ENCODE data around the gene DTYMK.

The DTYMK gene

DNA sequence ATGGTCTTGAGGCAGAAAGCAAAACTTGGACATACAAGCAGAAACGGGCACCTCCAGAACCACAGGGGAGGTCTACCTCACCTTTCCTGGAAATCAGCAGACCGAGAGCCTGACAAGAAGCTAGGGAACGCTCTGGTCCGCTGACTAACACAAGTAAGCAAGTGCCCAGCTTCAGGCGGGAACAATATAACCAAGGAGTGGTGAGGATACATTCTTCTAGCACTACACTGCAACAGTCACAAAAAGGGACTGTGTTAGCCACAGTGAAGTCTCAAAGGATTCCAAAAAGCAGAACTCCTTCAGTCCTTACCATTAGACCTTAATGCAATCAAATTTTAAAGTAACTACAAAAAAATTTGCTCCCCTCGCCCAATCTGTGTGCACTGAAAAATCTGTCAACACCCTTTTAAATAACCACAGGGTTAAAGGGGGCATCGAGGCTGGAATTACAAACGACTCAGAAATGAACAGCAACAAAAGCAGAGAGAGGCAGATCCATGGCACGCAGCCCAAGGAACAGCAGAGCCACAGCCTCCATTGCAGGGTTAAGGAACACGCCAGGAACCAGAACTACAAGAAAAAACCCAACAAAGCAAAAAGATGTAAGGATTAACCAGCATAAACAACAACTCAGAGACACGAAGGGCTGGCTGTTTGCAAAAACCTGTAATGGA is 56.7 kb downstream of the DTYMK start:
- H3K36me3 ChIP-seq (ENCODE audit: insufficient read depth, low read length): peaks cover 53% of the 10 kb centered on the region

DNA sequence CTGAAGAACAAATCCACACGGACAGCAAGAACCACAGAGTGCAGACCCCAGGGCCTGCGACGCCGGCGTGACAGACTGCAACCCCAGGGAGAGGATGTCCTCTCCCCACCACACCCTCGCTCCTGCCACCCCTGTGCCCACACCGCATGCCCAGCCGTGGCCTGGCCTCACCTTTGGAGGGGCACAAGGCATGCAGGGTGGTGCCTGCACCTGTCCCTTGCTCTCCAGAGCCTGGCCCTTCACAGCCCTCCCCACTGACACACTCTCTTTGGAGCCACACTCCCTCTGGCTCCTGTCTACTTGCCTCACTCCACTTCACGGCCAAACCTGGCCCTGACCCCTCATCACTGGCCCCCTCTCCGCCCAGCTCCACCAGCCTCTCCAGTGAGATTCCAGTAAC is 58.9 kb downstream of the DTYMK start:
- H2AFZ ChIP-seq (ENCODE audit: low read depth, low read length): no peak overlapping the region
- no peaks in the 10 kb centered on the region for H3K27me3 ChIP-seq (ENCODE audit: insufficient read depth, low read length)
- no peaks in the 10 kb centered on the region for H3K4me1 ChIP-seq (ENCODE audit: insufficient read depth, low read length)
- peaks cover 2% of the 10 kb centered on the region for H3K9me3 ChIP-seq (ENCODE audit: low read length)
- peaks cover 46% of the 10 kb centered on the region for H3K36me3 ChIP-seq (ENCODE audit: insufficient read depth, low read length)
- H3K4me3 ChIP-seq (ENCODE audit: low read length): no peak overlapping the region

More for the DNA sequence above, 56.7 kb downstream of the DTYMK start:
- Histone ChIP-seq H3K27me3 (ENCODE audit: insufficient read depth, low read length) (no peaks in the 10 kb centered on the region), H3K4me3 (ENCODE audit: low read length) (no peak overlapping the region), H3K4me1 (ENCODE audit: insufficient read depth, low read length) (no peaks in the 10 kb centered on the region), H3K9me3 (ENCODE audit: low read length) (peaks cover 2% of the 10 kb centered on the region), H2AFZ (ENCODE audit: low read depth, low read length) (no peak overlapping the region)

Measured in neuron (in vitro differentiated cells).